Measurements from ENCODE around the gene ATP6V0E1.

Gene ATP6V0E1

DNA sequence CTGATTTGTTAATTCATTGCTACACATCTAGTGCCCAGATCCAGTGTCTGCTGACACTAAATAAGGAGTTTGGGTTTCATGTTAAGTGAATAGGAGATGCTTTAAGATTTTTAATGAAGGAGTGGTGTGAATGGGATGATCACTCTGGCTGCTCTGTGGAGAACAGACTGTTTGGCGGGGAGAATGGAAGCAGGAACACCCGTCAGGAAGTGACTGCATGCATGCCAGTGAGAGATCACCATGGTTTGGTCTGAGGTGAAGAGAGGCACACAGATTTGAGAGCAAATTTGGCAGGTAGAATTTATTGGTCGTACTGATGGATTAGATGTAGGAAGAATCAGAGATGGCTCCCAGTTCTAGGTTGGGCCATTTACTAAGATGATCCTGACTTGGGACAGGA, 19.8 kb downstream of the ATP6V0E1 start:
- TF ChIP-seq, protein P1, sequence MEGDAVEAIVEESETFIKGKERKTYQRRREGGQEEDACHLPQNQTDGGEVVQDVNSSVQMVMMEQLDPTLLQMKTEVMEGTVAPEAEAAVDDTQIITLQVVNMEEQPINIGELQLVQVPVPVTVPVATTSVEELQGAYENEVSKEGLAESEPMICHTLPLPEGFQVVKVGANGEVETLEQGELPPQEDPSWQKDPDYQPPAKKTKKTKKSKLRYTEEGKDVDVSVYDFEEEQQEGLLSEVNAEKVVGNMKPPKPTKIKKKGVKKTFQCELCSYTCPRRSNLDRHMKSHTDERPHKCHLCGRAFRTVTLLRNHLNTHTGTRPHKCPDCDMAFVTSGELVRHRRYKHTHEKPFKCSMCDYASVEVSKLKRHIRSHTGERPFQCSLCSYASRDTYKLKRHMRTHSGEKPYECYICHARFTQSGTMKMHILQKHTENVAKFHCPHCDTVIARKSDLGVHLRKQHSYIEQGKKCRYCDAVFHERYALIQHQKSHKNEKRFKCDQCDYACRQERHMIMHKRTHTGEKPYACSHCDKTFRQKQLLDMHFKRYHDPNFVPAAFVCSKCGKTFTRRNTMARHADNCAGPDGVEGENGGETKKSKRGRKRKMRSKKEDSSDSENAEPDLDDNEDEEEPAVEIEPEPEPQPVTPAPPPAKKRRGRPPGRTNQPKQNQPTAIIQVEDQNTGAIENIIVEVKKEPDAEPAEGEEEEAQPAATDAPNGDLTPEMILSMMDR (IDR thresholded peaks at IDR 0.05; ENCODE audit: low read depth, low read length), result no peak

DNA sequence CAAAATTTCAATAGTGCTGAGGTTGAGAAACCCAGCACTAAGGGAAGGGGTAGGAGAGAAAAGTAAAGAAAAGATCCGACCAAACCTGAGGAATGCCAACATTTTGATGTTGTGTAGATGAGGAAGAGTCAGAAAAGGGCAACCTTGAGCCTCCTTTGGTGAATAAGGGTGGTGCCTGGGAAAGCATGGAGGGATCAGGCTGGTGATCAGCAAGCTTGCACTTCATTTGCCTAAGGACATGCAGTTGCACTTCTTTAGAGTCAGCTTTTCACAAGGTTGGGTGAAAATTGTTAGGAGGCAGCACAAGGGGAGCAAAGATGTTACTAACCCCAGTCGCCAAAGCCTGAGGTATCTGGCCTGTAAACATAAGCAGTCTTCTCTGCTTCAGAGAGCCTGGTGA, 20.4 kb downstream of the ATP6V0E1 start:
- TF ChIP-seq, protein P1 (IDR thresholded peaks at IDR 0.05; ENCODE audit: low read depth, low read length), result no peak
- H3K4me3 ChIP-seq (ENCODE audit: low read depth, low read length), result no peak overlapping the region

More for the DNA sequence above, 19.8 kb downstream of the ATP6V0E1 start:
- no peak overlapping the region for H3K4me3 ChIP-seq (ENCODE audit: low read depth, low read length)

DNA sequence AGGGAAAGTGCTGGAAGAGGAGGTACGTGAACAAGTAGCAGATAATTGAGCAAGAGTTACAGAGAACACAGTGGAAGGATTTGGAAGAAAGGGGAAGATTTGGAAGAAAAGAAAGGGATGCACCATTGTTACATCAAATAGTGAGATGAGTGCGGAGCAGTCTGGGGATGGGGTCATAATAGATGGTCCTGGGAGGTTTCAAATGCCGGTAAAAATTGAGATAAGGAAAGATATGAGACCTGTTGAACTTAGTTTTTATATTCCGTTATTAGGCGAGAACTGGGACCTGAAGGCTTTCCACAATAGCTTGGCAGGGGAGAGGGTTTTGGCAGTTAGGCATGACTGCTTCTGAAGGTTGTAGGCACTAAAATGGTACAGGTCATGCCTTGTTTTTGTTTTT, 20.9 kb downstream of the ATP6V0E1 start:
- TF ChIP-seq, protein P1 (IDR thresholded peaks at IDR 0.05; ENCODE audit: low read depth, low read length), result no peak
- no peak overlapping the region for H3K4me3 ChIP-seq (ENCODE audit: low read depth, low read length)

DNA sequence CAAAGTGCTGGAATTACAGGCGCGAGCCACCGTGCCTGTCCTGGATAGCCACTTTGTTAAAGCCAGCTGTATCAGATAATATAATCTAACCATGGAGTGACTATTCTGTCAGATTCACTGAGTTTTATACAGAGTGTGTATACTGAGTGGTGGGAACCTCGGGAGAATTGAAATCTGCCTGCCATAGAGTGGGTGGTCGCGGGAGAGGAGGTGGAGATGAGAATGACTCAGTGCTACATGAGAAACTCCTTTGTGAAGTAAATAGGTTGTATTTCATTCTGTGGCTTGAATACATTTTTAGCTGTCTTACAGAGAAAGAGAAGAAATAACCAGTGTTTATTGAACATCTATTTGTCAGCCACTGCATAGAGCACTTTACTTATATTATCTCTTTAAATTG, 26.4 kb downstream of the ATP6V0E1 start:
- TF ChIP-seq, protein P1 (IDR thresholded peaks at IDR 0.05; ENCODE audit: low read depth, low read length), result no peak
- H3K4me3 ChIP-seq (ENCODE audit: low read depth, low read length), result no peak overlapping the region

DNA sequence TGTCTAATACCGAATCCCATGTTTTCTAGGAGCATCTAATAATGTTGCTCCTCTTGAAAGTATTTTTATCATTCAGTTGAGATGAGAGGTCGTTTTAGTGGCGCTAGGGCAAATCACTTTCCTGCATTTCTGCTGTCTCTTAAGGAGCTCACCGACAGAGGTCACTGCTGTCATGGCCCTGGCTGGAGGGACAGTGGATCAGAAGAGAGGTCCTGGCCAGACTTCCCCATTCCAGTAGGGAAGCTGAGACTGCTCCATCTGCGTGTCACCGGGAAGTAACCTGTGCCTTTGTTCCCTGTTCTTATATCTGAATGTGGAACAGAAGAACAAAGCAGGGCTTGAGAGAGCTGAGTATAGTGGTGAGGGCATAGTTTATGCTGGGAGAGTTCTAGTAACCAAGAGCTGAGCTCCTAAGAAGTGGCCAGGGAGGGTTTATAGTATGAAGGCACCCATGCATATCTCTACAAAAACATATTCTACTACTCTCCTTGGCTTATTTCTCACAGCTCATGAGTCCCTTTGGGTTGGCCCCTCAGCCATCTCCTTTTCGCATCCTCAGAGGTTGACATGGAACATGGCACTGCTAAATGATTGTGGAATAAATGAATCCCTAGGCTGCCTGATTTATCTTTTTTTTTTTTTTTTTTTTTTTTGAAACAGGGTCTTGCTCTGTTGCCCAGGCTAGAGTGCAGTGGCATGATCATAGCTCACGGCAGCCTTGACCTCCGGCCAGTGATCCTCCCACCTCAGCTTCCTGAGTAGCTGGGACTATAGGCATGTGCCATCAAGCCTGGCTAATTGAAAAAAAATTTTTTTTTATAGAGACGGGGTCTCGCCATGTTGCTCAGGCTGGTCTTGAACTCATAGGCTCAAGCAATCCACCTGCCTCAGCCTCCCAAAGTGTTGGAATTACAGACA, 27.2 kb downstream of the ATP6V0E1 start:
- no peak overlapping the region for H3K4me3 ChIP-seq (ENCODE audit: low read depth, low read length)

DNA sequence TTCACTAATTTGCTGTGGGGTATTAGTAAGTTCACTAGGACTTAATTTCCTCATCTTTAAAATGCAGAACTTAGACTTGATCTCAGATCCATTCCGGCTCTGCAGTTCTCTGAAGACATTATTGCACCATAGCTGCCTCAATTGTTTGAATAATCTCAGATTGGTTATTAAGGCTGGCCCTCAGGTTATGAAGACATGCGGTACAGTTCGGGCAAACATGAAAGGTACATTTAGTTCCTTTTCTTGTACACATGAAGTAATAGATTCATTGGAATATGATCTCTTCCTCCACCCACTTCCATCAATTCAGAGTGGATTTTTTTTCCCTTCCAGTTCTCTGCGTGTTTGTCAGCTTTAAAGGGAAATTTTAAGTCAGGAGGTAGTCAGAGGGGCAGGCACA, 28.0 kb downstream of the ATP6V0E1 start:
- H3K4me3 ChIP-seq (ENCODE audit: low read depth, low read length), result no peak overlapping the region
- TF ChIP-seq, protein P1 (IDR thresholded peaks at IDR 0.05; ENCODE audit: low read depth, low read length), result no peak

More for the DNA sequence above, 27.2 kb downstream of the ATP6V0E1 start:
- TF ChIP-seq, protein P1 (IDR thresholded peaks at IDR 0.05; ENCODE audit: low read depth, low read length), result peak; percentile 34; the same call in 1 of the 2 replicates

DNA sequence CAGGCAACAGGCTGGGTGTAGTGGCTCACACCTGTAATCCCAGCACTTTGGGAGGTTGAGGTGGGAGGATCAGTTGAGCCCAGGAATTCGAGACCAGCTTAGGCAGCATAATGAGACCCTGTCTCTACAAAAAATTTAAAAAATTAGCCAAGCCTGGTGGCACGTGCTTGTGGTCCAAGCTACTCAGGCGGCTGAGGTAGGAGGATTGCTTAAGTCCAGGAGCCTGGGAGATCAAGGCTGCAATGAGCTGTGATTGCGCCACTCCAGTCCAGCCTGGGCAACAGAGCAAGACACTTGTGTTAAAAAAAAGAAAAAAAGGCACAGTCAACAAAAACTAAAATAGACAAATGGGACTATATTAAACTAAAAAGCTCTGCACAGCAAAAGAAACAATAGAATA, 29.3 kb downstream of the ATP6V0E1 start:
- H3K4me3 ChIP-seq (ENCODE audit: low read depth, low read length), result no peak overlapping the region

More for the DNA sequence above, 29.3 kb downstream of the ATP6V0E1 start:
- TF ChIP-seq, protein P1 (IDR thresholded peaks at IDR 0.05; ENCODE audit: low read depth, low read length), result no peak

All from WI38 (cell line).